Measurements from ENCODE around the gene MTIF3.

DNA sequence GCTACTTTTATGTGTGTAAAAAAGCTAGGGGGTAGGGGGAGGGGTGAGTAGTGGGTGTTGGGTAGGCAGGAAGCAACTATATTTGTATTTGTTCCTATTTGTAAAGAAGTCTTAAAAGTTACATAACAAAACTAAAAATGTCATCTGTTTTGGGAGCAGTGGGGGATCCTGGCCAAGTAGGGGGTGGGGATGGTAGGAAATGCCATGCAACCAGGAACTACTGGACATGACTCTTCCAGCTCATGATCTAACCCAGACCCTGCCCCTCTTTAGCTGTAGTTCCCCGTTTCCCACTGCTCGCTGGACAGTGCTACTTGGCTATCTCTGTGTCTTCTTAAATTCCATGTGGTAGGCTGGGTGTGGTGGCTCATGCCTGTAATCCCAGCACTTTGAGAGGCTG, 22.7 kb downstream of the MTIF3 start:
- TF ChIP-seq CTCF (IDR thresholded peaks at IDR 0.05; ENCODE audit: borderline replicate concordance, extremely low read depth, low read length, poor library complexity, severe bottlenecking), result no peak
- no peak for TF ChIP-seq EZH2 (IDR thresholded peaks at IDR 0.05; ENCODE audit: borderline replicate concordance, low read depth, low read length, severe bottlenecking)
